HG02981 (cell line): Measurements from ENCODE around the gene POTEF.
A peak's percentile ranks its signal among the peaks of the same experiment; 100 is the strongest.
"Not testable (repeated sequence)": the region's sequence is repeated elsewhere in the genome, so short reads cannot be mapped to it uniquely, and the experiment has no call there.

Experiments used
- ATAC-seq: cut with Tn5 transposase; IDR thresholded peaks from one replicate; pipeline ENCODE4 v1.9.1; 2021; ENCODE audit warnings: mild to moderate bottlenecking, moderate library complexity; ENCODE audit not compliant: unreplicated experiment

POTEF gene

GRCh38 chr2:130153721-130154422, 24.9 kb upstream of the POTEF start:
- not testable (repeated sequence) for ATAC-seq

- no peak for ATAC-seq
Measured at GRCh38 chr2:130152816-130153595, 24.0 kb upstream of the POTEF start.

GRCh38 chr2:130152136-130152815, 23.3 kb upstream of the POTEF start:
- not testable (repeated sequence) for ATAC-seq

- not testable (repeated sequence) for ATAC-seq
Measured at GRCh38 chr2:130151145-130151512, 22.1 kb upstream of the POTEF start.

GRCh38 chr2:130150181-130151144, 21.4 kb upstream of the POTEF start:
- no peak for ATAC-seq

GRCh38 chr2:130148515-130148914, 19.5 kb upstream of the POTEF start:
- not testable (repeated sequence) for ATAC-seq

- ATAC-seq, result peak; percentile 91
Measured at GRCh38 chr2:130145006-130145414, 16.0 kb upstream of the POTEF start, which contains the start of gene CCDC74B. TSS of gene CCDC74B (minus strand) at chr2:130145112. CDS start at chr2:130144996, 116 bp downstream.

GRCh38 chr2:130143266-130144039, 14.4 kb upstream of the POTEF start:
- not testable (repeated sequence) for ATAC-seq

- not testable (repeated sequence) for ATAC-seq
Measured at GRCh38 chr2:130142396-130143265, 13.6 kb upstream of the POTEF start.

GRCh38 chr2:130141645-130142370, 12.8 kb upstream of the POTEF start:
- not testable (repeated sequence) for ATAC-seq

GRCh38 chr2:130141002-130141401, 12.0 kb upstream of the POTEF start:
- ATAC-seq, result not testable (repeated sequence)

- not testable (repeated sequence) for ATAC-seq
Measured at GRCh38 chr2:130140516-130140915, 11.5 kb upstream of the POTEF start.

- not testable (repeated sequence) for ATAC-seq
Measured at GRCh38 chr2:130139331-130140280, 10.6 kb upstream of the POTEF start.

GRCh38 chr2:130138841-130139251, 9.8 kb upstream of the POTEF start:
- ATAC-seq, result not testable (repeated sequence)

GRCh38 chr2:130138326-130138725, 9.3 kb upstream of the POTEF start:
- not testable (repeated sequence) for ATAC-seq

- ATAC-seq, result not testable (repeated sequence)
Measured at GRCh38 chr2:130137118-130137517, 8.1 kb upstream of the POTEF start.

GRCh38 chr2:130136546-130136945, 7.5 kb upstream of the POTEF start:
- ATAC-seq, result not testable (repeated sequence)
